GM06990 (cell line): ENCODE data around the gene DMAC2.

Source experiments
- DNase-seq: peaks from one replicate; pipeline ENCODE4 v3.0.0-alpha.2; 2011; ENCODE audit not compliant: insufficient read length; ENCODE audit errors: extremely low read depth
- H3K27me3 ChIP-seq: replicated peaks from 2 replicates; pipeline ENCODE4 v1.6.0; 2011; ENCODE audit warnings: low read length; ENCODE audit not compliant: control insufficient read depth, insufficient read depth
- H3K36me3 ChIP-seq: 2 replicates; pipeline ENCODE4 v1.5.1; 2011; ENCODE audit warnings: low read length; ENCODE audit not compliant: control insufficient read depth, insufficient read depth
- H3K4me3 ChIP-seq: replicated peaks from 2 replicates; pipeline ENCODE4 v1.5.1; 2011; ENCODE audit warnings: low read depth, mild to moderate bottlenecking, control low read depth, low read length
- CTCF ChIP-seq: IDR thresholded peaks from 2 replicates; pipeline ENCODE4 v1.5.1; 2011; ENCODE audit warnings: low read length, control low read depth, mild to moderate bottlenecking, inconsistent platforms; ENCODE audit not compliant: insufficient read depth, poor library complexity, severe bottlenecking

The DMAC2 gene

GRCh38 chr19:41455936-41456335 is 16.2 kb upstream of the DMAC2 start:
- H3K27me3 ChIP-seq: no peaks in the 10 kb centered on the region
- DNase-seq: no peak
- H3K4me3 ChIP-seq: no peak overlapping the region
- H3K36me3 ChIP-seq: no peaks in the 10 kb centered on the region
- no peak for TF ChIP-seq CTCF

DNA sequence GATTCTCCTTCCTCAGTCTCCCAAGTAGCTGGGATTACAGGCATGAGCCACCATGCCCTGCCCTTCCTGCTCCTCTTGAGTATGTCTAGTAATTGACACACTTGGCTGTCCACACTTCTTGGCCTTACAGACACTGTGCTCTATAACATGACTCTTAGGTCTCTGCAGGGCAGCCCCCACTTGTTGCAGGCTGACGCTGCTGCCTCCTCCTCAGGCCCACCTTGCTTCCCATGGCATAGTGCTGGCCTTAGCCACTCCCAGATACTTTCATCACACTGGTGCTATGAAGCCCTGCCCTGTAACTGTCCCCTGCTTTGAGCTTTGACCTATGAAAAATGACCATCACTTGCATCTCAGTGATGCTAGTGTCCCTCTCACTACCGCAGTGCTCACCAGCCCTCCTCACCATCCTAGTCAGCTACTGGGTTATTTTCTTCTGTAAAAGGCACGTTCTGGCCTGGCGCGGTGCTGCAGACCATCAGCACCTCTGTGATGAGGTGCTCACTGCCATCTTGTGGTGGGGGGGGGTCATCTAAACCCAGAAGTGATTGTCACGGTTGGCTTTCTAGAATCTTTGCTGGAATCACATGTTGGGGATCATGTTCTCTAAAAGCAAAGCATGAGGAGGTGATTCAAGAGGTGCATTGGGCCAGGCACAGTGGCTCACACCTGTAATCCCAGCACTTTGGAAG is 13.0 kb upstream of the DMAC2 start:
- no peak for DNase-seq
- no peak for TF ChIP-seq CTCF
- H3K27me3 ChIP-seq: no peaks in the 10 kb centered on the region

DNA sequence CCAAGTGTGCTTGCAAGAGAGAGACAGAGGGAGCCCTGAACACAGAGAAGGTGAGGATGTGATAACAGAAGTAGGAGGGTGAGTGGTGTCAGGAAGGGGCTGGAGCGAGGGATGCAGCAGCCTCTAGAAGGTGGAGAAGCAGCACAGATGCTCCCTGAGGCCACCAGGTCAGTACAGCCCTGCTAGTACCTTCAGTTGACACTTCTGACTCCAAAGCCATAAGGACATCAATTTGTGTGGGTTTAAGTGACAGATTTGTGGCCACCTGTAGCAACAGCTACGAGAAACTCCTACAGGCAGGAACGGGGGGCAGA is 10.1 kb upstream of the DMAC2 start:
- no peaks in the 10 kb centered on the region for H3K36me3 ChIP-seq

More for the DNA sequence above, 13.0 kb upstream of the DMAC2 start:
- H3K4me3 ChIP-seq: no peak overlapping the region
- no peaks in the 10 kb centered on the region for H3K36me3 ChIP-seq

DNA sequence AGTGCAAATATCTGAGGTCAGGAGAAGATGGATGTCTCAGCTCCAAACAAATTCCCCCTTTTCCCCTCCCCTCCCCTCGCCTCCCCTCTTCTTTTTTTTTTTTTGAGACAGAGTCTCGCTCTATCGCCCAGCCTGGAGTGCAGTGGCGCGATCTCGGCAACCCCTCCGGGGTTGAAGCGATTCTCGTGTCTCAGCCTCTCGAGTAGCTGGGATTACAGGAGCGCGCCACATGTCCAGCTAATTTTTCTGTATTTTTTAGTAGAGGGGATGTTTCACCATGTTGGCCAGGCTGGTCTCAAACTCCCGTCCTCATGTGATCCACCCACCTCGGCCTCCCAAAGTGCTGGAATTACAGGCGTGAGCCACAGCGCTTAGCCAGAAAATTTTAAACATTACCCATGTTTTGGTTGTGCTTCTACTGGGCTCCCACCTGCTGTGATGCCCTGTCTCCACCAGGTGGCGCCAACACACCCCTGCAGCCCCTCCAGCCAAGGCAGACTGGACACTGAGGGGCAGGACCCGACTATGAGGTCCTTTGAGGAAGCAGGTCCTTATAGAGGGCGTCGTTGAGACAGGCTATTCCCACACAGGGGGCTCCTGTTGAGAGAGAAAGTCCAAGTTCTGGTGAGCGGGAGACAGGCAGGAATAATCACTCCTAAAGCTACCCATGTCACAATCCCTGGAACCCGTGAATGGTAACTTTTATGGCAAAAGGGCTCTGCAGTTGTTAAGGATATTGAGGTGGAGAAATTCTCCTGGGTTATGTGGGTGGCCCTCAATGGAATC is 9.6 kb upstream of the DMAC2 start:
- peak; percentile 96 for TF ChIP-seq CTCF
- Histone ChIP-seq H3K27me3 (no peaks in the 10 kb centered on the region), H3K36me3 (no peaks in the 10 kb centered on the region), H3K4me3 (peak overlapping the region; percentile 31; the same call in 1 of the 2 replicates)
- peak; percentile 63 for DNase-seq

More for the DNA sequence above, 10.1 kb upstream of the DMAC2 start:
- Histone ChIP-seq H3K4me3 (no peak overlapping the region), H3K27me3 (no peaks in the 10 kb centered on the region)
- no peak for DNase-seq
- no peak for TF ChIP-seq CTCF

GRCh38 chr19:41447732-41448332 is 8.1 kb upstream of the DMAC2 start:
- Histone ChIP-seq H3K4me3 (no peak overlapping the region), H3K27me3 (no peaks in the 10 kb centered on the region), H3K36me3 (no peaks in the 10 kb centered on the region)
- TF ChIP-seq CTCF: no peak
- no peak for DNase-seq
